Activated T-helper 1 cell treated with Interleukin-2 at 50 U/mL for 16 hours (primary cell): ENCODE data around the gene PKP4.

Experiments used
- DNase-seq: peaks from one replicate; pipeline ENCODE4 v3.0.0-alpha.2; 2020; ENCODE audit warnings: low read depth

Gene PKP4

GRCh38 chr2:158586491-158586890 is 129.7 kb downstream of the PKP4 start:
- no peak for DNase-seq

DNA sequence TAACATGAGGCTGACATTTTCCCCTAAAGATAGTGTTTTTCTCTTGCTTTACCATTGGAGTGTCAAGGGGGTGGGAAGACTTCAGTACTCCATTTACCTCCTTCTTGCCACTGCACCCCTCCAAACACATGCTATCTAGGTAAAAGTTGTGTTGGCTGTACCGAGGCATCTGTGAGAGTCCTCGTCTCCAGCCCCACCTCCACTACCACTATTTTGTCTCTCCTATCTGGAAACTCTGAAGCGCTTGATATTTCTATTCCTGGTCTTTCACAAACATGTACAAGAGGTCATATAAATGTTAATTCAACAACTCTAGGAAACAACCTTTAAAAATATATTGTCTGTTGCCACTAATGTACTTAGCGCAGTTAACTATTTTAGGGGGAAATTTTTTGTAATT is 132.6 kb downstream of the PKP4 start:
- no peak for DNase-seq

GRCh38 chr2:158598862-158599517 is 142.2 kb downstream of the PKP4 start:
- DNase-seq, result no peak

- no peak for DNase-seq
These were observed 142.9 kb downstream of the PKP4 start for GRCh38 chr2:158599609-158600008.

DNA sequence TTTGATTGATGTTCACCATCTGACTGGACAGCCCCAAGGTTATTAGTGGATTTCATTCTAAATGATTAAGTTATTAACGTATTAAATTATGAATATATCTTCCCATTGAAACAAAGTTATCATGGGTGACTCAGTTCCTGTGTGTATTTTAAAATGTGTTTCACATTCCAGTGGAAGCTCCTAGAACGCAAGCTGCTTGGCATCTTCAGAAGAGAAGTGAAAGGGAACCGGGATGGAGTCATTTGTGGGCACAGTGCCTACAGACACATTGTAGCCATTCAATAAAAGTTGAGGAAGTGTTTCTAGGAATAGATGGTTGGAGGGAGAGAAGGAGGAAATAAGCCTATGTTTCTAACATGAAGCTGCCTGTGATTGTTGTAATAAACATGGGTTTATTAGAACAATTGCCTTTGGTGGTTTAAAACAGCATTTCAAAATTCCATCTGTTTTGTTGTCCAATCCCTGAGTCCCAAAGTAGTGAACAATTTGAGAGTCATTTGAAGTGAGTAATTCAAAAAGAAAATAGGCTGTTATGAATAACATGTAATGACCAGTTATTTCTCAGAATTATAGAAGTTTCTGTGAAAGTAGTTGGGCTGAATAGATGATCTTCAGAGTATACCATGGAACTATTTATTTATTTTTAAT is 143.5 kb downstream of the PKP4 start:
- no peak for DNase-seq

GRCh38 chr2:158602027-158602426 is 145.3 kb downstream of the PKP4 start:
- no peak for DNase-seq

GRCh38 chr2:158603205-158603604 is 146.5 kb downstream of the PKP4 start:
- no peak for DNase-seq

DNA sequence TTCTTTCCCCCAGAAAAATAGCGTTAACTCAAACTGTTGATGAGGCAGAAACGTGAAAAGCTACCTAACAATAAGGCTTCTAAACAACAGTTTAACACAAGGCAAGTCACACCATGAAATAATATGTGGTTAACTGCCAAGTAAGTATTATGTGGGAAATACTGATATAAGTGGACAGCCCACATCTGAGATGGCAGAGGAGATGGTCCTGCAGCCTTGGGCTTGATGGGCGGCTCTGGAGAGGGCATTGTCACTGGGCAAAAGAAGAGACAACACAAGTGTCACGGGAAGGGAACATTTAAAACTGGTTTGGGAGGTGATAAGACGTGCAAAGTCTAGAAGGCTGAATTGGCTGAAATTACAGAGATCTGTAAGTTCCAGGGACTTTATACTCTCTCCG is 147.2 kb downstream of the PKP4 start:
- no peak for DNase-seq

DNA sequence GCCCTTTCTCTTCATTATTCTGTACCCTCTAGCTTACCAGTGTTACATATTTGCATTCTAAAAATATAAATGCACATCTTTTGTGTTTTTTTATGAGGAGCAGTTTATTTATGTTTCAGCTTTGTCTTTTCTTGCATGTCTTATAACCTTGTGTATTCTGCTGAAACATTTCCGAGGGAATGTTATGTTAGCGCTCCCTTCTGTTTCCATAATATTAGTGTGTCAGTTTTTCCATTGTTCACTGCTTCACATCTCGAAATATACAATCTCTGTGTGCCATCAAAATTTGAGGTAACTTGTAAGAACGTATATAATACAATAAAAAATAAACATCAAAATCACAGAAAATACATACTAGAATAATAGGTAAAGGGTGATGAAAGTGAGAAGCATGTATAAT is 153.3 kb downstream of the PKP4 start:
- DNase-seq, result no peak

- no peak for DNase-seq
These were observed 159.8 kb downstream of the PKP4 start for GRCh38 chr2:158616480-158617000.

DNA sequence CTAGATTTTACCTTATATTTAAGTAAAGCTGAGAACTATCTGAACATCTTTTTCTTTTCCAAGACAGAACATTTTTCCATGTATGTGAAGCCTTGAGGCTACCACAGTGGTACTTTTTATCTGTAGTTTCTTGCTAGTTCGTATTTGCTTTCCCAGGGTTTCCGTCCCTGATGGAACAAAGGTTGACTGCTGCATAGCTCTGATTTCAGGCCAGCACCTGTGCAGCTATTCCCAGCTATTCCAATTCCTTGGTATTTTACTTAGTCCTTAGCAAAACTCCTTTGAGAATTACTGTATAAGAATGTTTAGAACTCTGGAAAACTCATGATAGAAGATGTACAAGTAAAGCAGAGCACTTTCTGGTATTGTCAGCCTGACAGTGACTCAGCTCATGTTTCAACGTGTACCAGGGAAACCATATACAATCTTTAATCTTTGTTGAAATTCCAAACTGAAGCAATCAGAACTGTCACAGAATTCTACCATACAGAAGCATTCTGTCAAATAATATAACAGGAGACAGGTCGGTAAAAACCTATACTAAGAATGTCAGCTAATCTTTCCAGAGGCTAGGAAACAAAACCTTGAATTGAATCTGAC is 162.2 kb downstream of the PKP4 start:
- DNase-seq, result no peak

DNA sequence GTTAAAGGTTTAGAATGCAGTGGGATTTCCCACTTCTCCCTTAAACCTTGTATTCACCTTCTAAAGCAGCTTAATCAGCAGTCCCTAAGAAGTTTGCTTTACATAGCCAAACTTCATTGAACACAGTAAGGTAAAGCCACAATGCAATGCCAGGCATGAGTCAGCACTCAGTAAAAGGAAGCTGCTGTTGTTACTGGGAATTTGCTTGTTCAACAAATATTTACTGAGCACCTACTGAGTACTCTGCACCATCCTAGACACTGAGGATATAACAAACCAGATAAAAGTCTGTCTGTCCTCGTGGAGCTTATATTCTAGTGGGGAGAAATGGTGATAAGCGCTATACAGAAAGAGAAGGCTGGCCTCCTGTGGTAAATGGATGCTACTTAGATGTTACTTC is 162.7 kb downstream of the PKP4 start:
- no peak for DNase-seq

DNA sequence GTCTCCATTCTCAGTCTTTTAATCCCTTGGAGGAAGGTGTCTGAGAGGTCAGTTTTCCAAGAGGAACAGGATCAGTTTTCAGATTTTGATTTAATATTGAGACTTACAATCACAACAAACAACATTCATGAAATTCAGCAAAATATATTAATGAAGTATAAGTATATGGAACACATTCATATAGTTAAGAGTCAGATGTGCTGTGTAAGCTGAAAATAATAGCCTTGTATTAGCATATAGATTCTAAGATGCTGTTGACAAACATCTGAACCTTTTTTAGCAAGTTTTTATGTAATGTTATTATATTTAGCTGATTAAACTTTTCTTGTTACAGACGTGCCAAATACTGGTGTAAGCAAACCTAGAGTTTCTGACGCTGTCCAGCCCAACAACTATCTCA is 163.9 kb downstream of the PKP4 start:
- DNase-seq, result no peak

DNA sequence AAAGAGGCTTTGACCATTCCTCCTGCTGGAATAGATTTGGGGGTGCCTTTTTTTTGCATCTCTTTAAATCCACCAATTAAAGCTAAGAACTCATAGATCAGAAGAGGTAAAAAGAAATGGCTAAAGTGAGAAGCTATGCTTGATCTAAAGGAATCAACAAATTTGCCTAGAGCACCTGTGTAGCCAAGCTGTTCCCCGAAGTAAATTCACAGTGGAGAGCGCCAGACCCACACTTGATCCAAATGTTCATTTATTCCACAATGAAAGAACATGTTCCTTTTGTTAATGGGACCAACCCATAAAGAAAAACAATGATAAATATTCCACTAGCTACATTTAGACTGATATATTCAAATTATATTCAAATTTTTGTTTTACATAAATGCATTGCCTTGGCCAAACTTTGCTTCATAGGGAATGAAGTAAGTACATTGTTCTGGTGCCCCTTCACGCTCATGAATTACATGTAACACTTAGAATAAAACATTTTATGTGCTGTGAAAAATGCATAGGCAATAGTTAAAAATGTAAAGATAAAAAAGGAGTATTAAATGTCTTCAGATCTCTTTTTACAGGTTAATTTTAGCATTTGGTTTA is 167.4 kb downstream of the PKP4 start:
- DNase-seq, result no peak

- no peak for DNase-seq
These were observed 168.2 kb downstream of the PKP4 start for GRCh38 chr2:158624961-158625360.

DNA sequence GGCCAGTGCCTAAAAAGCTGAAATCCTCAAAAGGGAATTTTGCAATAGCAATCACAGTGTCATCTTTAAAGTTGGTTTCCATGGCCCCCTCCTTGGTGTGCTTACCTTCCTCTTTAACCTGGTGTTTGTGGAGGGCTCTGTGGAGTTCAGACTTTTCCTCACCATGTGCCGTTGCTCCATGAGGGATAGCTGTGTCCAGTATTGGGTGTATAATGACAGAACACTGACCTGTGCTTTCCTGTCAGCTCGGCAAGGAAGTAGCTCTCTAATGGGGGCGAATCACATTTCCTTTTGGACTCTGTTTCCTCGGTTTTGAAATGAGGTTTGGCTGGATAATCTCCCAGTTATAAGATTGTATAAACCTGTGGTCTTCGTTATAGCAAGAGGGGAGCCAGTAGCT is 172.4 kb downstream of the PKP4 start:
- no peak for DNase-seq

DNA sequence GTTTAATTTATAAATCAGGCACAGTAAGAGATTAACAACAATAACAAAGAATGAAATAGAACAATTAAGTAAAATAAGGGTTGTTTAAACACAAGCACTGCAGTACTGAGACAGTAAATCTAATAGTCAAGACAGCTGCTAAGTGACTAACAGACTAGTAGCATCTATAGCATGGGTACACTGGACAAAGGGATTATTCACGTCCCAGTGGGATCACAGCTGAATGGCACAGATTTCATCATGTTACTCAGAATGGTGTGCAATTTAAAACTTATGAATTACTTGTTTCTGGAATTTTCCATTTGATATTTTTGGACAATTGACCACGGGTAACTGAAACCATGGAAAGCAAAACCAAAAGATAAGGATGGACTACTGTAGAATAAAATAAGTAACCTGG is 176.5 kb downstream of the PKP4 start:
- no peak for DNase-seq

DNA sequence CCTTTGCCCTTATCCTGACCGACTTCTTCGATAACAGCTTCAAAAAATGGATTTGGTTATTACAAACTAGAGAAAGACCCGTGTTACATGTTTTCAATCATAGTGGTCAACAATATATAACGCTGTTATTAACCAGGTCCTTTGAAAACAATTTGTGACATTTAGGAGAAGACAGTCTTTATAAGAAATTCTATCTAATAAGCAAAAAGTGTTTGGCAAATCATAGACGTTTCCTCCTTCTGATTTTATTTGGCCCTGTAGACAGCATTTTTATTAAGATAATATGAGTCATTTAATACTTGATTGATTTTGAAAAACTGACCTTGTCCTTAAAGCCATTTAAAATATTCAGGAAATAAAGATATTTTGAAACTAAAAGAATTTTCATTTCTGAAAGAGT is 177.9 kb downstream of the PKP4 start:
- no peak for DNase-seq

GRCh38 chr2:158635961-158636601 is 179.3 kb downstream of the PKP4 start:
- DNase-seq, result no peak

DNA sequence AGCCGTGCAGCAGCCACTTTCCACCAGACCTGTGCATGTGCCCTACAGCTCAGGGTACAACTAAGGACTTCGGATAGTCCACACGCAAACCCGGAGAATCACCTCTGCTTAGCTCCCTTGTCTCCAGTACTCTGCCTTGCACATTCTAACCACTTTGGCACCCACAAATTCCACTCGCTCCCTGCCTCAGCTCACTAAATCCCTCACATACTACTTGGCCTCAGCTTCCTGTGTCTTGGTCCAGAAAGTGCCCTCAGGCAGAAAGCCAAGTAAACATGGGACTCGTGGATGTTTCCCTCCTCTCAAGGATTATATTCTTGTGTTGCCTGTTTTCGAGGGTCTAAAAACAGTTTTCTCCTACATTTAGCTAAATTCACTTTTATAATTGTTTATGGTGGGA is 180.6 kb downstream of the PKP4 start:
- no peak for DNase-seq

DNA sequence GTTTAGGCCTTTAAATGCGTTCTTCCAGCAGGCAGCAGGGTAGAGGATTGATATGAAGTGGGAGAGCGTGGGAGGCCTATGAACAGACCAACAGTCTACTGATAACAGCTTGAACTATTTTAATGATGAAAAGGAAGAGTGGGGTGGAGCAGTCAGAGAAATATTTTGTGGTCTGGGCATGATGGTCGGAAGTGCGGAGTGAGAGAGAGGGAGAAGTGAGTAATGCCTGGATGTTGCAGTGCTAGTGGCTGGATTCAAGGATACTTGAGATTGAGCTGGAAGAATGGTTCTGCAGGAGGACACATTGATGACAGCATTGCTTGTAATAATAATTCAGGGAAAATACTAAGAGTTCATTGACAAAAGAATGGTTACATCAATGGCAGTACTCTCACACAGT is 187.4 kb downstream of the PKP4 start:
- no peak for DNase-seq

DNA sequence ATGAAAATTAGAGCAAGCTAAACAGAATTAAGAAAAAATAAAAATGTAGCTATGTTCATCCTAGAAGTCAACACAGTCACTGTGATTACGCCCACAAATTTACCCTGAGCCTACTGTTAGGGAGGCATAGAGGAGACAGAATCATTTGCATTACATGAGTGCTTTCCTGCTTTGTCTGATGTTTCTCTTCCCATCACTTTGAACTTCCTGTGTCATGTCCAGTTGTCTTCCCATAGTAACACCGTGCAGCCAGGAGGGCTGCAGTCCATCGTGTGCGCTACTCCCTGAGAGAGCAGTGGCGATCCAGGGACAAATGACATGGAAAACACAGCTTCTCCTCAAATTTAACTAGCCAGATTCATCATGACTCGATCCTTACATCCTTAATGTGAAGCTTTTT is 188.5 kb downstream of the PKP4 start:
- no peak for DNase-seq
